PFSK-1 (cell line): ENCODE results near the gene SLC34A1.

Experiments
- FOXP2 ChIP-seq: optimal IDR thresholded peaks from 2 replicates; pipeline ENCODE3; 2011; ENCODE audit warnings: borderline replicate concordance, control low read depth, inconsistent platforms; ENCODE audit not compliant: insufficient read depth; ENCODE audit errors: extremely low read length, extremely low read depth
- POLR2AphosphoS5 ChIP-seq: IDR thresholded peaks from 2 replicates; pipeline ENCODE4 v1.6.1; 2012; ENCODE audit warnings: low read depth, mild to moderate bottlenecking, control low read depth, low read length, moderate library complexity
- SIN3A ChIP-seq: IDR thresholded peaks from 2 replicates; pipeline ENCODE4 v1.6.1; 2012; ENCODE audit warnings: mild to moderate bottlenecking, low read length, moderate library complexity, borderline replicate concordance; ENCODE audit not compliant: insufficient read depth
- TAF1 ChIP-seq: IDR thresholded peaks from 2 replicates; pipeline ENCODE4 v1.6.1; 2012; ENCODE audit warnings: low read length, control low read depth, borderline replicate concordance; ENCODE audit not compliant: insufficient read depth
- TF ChIP-seq, protein P1 (sequence below), 2 experiments: IDR thresholded peaks; 2 replicates each; pipeline versions ENCODE4 v1.6.1 to v1.8.0; 2011 to 2012; ENCODE audit warnings: low read depth in 2 of 2, low read length in 2 of 2, control low read depth in 1 of 2, inconsistent platforms in 1 of 2, mild to moderate bottlenecking in 1 of 2, moderate library complexity in 1 of 2; ENCODE audit not compliant: insufficient read depth in 1 of 2

DNA sequence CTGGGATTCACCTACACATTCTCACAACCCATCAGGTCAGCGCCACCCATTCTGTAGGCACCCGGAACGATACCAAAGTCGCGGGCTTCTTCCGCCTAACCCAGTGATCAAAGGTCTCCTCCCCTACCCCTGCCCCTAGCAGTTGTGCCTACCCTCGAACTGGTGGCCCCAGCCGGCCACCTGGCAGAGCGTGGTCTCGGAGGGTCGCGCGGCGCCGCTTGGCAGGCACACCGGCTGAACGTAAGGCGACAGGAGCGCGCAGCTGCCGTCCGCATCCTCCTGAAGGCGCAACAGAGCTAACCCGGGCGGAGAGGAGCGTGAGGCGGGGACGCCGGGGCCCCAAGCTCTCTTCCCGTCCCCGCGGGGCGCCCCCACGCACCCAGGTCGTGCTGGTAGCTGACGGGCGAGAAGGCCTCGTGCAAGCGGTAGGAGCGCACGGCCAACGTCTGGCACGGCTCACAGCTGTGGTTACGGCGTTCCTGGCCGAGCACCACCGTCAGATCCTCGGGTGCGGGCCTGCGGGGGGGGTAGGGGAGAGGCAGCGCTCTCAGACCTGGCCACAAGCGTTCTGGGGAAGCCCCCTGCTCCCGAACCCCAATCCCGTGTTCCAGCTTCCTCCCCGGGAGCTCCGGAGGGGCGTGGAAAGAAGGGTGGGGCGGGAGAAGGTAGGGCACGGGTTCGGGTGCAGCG is 19.0 kb downstream of the SLC34A1 start:
- no peak for TF ChIP-seq POLR2AphosphoS5
- no peak for TF ChIP-seq TAF1
- TF ChIP-seq, protein P1, sequence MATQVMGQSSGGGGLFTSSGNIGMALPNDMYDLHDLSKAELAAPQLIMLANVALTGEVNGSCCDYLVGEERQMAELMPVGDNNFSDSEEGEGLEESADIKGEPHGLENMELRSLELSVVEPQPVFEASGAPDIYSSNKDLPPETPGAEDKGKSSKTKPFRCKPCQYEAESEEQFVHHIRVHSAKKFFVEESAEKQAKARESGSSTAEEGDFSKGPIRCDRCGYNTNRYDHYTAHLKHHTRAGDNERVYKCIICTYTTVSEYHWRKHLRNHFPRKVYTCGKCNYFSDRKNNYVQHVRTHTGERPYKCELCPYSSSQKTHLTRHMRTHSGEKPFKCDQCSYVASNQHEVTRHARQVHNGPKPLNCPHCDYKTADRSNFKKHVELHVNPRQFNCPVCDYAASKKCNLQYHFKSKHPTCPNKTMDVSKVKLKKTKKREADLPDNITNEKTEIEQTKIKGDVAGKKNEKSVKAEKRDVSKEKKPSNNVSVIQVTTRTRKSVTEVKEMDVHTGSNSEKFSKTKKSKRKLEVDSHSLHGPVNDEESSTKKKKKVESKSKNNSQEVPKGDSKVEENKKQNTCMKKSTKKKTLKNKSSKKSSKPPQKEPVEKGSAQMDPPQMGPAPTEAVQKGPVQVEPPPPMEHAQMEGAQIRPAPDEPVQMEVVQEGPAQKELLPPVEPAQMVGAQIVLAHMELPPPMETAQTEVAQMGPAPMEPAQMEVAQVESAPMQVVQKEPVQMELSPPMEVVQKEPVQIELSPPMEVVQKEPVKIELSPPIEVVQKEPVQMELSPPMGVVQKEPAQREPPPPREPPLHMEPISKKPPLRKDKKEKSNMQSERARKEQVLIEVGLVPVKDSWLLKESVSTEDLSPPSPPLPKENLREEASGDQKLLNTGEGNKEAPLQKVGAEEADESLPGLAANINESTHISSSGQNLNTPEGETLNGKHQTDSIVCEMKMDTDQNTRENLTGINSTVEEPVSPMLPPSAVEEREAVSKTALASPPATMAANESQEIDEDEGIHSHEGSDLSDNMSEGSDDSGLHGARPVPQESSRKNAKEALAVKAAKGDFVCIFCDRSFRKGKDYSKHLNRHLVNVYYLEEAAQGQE (IDR thresholded peaks at IDR 0.05; ENCODE audit: insufficient read depth in 1 of 2, low read depth in 2 of 2, low read length in 2 of 2), result no peak
- no peak for TF ChIP-seq SIN3A
- TF ChIP-seq FOXP2, result no peak
